LNCaP clone FGC (cell line): ENCODE measurements around the gene TRIM24.

Experiments
- DNase-seq: peaks from one replicate; pipeline ENCODE4 v3.0.0-alpha.2; 2011; ENCODE audit warnings: low read depth
- H3K4me3 ChIP-seq: 2 replicates; pipeline ENCODE4 v1.5.1; 2011; ENCODE audit warnings: mild to moderate bottlenecking, low read depth, low read length, control low read depth
- TF ChIP-seq, protein P1 (sequence below): IDR thresholded peaks from 2 replicates; pipeline ENCODE4 v1.5.1; 2012; ENCODE audit warnings: mild to moderate bottlenecking; ENCODE audit not compliant: control insufficient read depth, insufficient read depth; ENCODE audit errors: extremely low read depth

Gene TRIM24

DNA sequence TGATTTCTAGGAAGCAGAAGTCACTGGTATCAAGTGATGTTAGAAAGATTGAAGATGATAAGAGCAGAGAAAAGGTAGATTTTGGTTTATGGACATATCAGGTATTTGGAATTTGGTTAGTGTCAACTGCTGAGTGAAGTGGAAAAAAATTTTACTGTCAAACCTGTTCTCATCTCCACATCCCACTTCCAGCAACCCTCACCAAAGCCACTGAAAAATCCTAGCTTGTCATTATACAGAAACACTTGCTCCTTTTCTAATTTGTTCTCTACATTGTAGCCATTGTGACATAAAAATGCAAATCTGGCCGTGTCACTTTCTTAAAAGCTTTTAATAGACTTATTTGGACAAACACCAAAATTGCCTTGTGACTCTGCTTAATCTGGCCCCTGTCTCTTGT is 54.0 kb downstream of the TRIM24 start:
- no peak for DNase-seq
- TF ChIP-seq, protein P1, sequence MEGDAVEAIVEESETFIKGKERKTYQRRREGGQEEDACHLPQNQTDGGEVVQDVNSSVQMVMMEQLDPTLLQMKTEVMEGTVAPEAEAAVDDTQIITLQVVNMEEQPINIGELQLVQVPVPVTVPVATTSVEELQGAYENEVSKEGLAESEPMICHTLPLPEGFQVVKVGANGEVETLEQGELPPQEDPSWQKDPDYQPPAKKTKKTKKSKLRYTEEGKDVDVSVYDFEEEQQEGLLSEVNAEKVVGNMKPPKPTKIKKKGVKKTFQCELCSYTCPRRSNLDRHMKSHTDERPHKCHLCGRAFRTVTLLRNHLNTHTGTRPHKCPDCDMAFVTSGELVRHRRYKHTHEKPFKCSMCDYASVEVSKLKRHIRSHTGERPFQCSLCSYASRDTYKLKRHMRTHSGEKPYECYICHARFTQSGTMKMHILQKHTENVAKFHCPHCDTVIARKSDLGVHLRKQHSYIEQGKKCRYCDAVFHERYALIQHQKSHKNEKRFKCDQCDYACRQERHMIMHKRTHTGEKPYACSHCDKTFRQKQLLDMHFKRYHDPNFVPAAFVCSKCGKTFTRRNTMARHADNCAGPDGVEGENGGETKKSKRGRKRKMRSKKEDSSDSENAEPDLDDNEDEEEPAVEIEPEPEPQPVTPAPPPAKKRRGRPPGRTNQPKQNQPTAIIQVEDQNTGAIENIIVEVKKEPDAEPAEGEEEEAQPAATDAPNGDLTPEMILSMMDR = no peak
- H3K4me3 ChIP-seq = no peak overlapping the region

- TF ChIP-seq, protein P1 = no peak
- no peak for DNase-seq
- H3K4me3 ChIP-seq = no peak overlapping the region
Observed at GRCh38 chr7:138515001-138515528, 55.0 kb downstream of the TRIM24 start.

GRCh38 chr7:138519061-138519798 is 59.2 kb downstream of the TRIM24 start:
- H3K4me3 ChIP-seq = no peak overlapping the region
- TF ChIP-seq, protein P1 = no peak
- DNase-seq = no peak

GRCh38 chr7:138520742-138521141 is 60.7 kb downstream of the TRIM24 start:
- no peak overlapping the region for H3K4me3 ChIP-seq
- no peak for DNase-seq
- TF ChIP-seq, protein P1 = no peak

DNA sequence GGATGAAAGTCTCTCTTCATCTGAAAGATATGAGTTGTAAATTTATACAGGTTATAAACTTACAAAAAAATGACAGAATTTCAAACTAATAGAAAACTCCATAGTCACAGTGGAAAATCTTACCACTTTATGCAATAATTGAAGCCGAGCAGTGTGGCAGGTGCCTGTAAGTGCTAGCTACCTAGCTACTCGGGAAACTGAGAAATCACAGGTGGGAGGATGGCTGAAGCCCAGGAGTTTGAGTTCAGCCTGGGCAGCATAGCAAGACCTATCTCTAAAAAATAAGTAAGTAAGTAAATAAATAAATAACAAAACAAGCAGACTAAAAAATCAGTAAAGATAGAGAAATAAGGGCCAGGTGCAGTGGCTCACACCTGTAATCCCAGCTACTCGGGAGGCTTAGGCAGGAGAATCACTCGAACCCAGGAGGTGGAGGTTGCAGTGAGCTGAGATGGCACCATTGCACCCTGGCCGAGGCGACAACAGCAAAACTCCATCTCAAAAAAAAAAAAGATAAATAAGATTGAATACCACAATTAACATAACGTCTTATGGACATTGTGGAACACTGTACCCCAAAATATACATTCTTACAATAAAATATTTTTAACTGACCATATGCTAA is 61.9 kb downstream of the TRIM24 start:
- TF ChIP-seq, protein P1 = no peak
- no peak for DNase-seq
- no peak overlapping the region for H3K4me3 ChIP-seq

DNA sequence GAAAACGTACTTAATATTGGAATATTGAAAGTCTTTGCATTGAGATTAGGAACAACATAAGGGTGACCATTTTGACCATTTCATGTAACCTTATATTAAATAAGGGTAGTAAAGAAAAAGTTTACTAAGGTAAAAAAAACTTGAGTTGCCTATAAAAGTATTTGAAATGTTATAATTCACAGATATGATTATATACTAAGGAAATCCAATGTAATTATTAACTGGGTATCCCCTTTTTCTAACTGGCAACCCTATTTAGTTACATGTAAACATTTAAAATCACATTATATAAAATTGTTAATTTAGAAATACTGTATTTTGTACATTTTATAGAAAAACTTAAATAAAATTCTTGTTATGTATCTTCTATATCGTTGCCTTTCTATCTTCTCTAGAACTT is 64.2 kb downstream of the TRIM24 start:
- H3K4me3 ChIP-seq = no peak overlapping the region
- no peak for DNase-seq
- TF ChIP-seq, protein P1 = no peak
